Activated CD8-positive, alpha-beta memory T cell treated with anti-CD3 and anti-CD28 coated beads, Interleukin-2, amount 10 ng/mL, durations not matched to agents 7 days and 5 days (primary cell): Measurements from ENCODE around the gene PACSIN1. TPM values are rescaled to one million over a fixed set of nuclear protein-coding genes. Genes with fewer than 3 reads are reported as not detected.

ENCODE experiments used
- ATAC-seq: fragments of 150-1000 bp; cut with Tn5 transposase; one replicate; pipeline ENCODE4 v1.10.0; 2021; ENCODE audit warnings: moderate library complexity
- CTCF ChIA-PET: fragments of 350-600 bp; sonication (Branson Sonifier 250); formaldehyde crosslinking; loops from one replicate; lab custom pipeline; 2021; ENCODE audit warnings: antibody characterized with exemption; lab: Charles Lee
- DNase-seq: peaks from one replicate; pipeline ENCODE4 v3.0.0-alpha.2; 2020
- H3K27ac Mint-ChIP-seq: one replicate; pipeline ENCODE4 v1.8.0; 2021; ENCODE audit warnings: mild to moderate bottlenecking, mixed read lengths
- H3K27me3 Mint-ChIP-seq: one replicate; pipeline ENCODE4 v1.8.0; 2021; ENCODE audit warnings: mixed read lengths
- H3K36me3 Mint-ChIP-seq: one replicate; pipeline ENCODE4 v1.8.0; 2021; ENCODE audit warnings: mild to moderate bottlenecking, mixed read lengths
- H3K4me1 Mint-ChIP-seq: one replicate; pipeline ENCODE4 v1.8.0; 2021; ENCODE audit warnings: mixed read lengths
- H3K4me3 Mint-ChIP-seq: one replicate; pipeline ENCODE4 v1.8.0; 2021; ENCODE audit warnings: mild to moderate bottlenecking, moderate library complexity, mixed read lengths
- H3K9me3 Mint-ChIP-seq: one replicate; pipeline ENCODE4 v1.8.0; 2022; ENCODE audit warnings: low read depth, mixed read lengths
- total RNA-seq, 2 experiments: library from RNA; stranded (reverse); gene quantifications; one replicate each; pipeline ENCODE4 v1.2.3, GENCODE V29; 2021

Gene PACSIN1
- total RNA-seq, 2 experiments from 2014 or later: 0.59 to 2.2 TPM

DNA sequence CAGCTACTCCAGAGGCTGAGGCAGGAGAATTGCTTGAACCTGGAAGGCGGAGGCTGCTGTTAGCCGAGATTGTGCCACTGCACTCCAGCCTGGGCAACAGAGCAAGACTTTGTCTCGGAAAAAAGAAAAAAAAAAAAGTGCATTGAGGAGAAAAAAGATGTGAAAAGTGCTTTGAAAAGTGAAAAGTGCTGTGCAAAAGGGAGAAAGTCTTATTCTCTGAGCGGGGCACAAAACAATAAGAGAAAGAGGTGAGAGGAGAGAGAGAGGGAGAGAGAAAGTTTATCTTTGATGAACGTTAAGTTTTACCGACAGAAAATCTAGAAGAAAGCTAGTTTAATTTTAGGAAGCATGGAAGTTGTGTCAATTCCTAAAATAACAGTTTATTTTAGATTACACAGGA lies 3.9 kb upstream of the PACSIN1 start:
- ATAC-seq: no peak
- no peaks in the 10 kb centered on the region for H3K36me3 Mint-ChIP-seq
- peaks cover 34% of the 10 kb centered on the region for H3K27me3 Mint-ChIP-seq
- H3K4me1 Mint-ChIP-seq: peaks cover 5% of the 10 kb centered on the region
- no peak for DNase-seq
- CTCF ChIA-PET: interaction anchor here (6.9 kb wide), 1 partner anchor 147 kb away, joined by 30 read pairs; no protein-coding TSS in a partner anchor
- H3K9me3 Mint-ChIP-seq: no peaks in the 10 kb centered on the region
- no peak overlapping the region for H3K4me3 Mint-ChIP-seq
- no peak overlapping the region for H3K27ac Mint-ChIP-seq

DNA sequence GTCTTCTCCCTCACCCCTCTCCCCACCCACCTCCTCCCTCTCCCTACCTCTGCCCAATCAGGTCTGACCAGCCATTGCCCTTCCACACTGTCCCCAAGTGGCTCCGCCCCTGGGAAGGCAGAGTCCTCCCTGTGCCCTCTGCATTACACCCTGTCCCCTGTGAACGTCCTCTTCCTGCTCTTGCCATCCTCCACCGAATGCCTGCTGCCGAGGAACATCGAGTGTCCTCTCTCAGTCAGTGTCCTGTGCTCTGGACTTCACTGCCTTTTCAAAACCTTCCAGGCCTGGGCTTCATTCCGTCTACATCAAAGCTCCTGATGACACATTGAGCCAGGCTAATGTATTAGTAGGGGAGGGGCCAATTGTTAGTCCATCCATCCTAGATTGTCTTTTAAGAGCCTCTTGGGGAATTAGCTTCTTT lies 3.3 kb upstream of the PACSIN1 start:
- no peak for ATAC-seq
- no peaks in the 10 kb centered on the region for H3K9me3 Mint-ChIP-seq
- H3K27me3 Mint-ChIP-seq: peaks cover 37% of the 10 kb centered on the region
- no peak for DNase-seq
- no peak overlapping the region for H3K4me3 Mint-ChIP-seq
- CTCF ChIA-PET: interaction anchor here (6.9 kb wide), 1 partner anchor 146 kb away, joined by 30 read pairs; no protein-coding TSS in a partner anchor
- no peak overlapping the region for H3K27ac Mint-ChIP-seq
- peaks cover 5% of the 10 kb centered on the region for H3K4me1 Mint-ChIP-seq
- no peaks in the 10 kb centered on the region for H3K36me3 Mint-ChIP-seq

DNA sequence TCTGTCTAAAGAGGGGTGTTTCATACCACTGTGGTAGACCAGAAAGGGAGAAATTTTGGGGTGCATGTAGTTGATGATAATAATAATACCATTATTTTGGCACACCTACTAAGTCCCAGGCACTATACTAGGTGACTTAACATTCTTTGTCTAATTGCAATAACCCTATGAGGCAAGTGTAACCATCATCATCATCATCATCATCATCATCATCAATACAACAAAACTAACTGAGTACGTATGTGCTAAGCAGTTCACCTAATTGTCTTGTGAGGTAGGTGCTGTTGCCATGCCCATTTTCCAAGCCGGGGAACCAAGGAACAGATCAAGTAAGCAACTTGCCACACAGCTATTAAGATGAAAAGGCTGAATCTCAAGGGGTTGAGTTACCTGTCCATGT lies 2.6 kb upstream of the PACSIN1 start:
- no peak for DNase-seq
- Mint-ChIP-seq H3K4me1 (peaks cover 5% of the 10 kb centered on the region), H3K4me3 (no peak overlapping the region), H3K27ac (no peak overlapping the region), H3K9me3 (no peaks in the 10 kb centered on the region), H3K36me3 (no peaks in the 10 kb centered on the region), H3K27me3 (peaks cover 37% of the 10 kb centered on the region)
- CTCF ChIA-PET: interaction anchor here (1.7 to 6.9 kb wide), 2 partner anchors 130 to 146 kb away, joined by 4 to 30 read pairs; no protein-coding TSS in a partner anchor
- ATAC-seq: no peak

DNA sequence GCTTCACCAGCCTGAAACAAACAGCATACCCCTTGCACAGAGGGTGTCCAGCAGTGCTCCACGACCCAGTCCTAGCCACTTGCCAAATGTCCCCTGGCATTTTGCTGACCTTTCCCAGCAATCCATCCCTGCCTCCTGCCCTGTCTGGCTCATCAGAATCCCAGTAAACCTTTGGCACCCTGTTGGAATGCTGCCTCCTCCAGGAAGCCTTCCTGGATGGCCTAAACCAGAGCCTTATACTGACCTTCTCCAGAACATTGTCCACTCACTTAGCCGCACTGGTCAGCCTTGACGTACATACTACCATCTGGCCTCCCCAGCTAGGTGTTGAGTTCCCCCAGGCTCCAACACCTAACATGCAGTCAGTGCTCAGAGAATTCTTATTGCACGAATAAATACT lies 2.0 kb upstream of the PACSIN1 start:
- Mint-ChIP-seq H3K27me3 (peaks cover 37% of the 10 kb centered on the region), H3K4me3 (no peak overlapping the region), H3K27ac (no peak overlapping the region), H3K9me3 (no peaks in the 10 kb centered on the region), H3K4me1 (peaks cover 5% of the 10 kb centered on the region), H3K36me3 (no peaks in the 10 kb centered on the region)
- ATAC-seq (no peak), DNase-seq (no peak)
- CTCF ChIA-PET: interaction anchor here (1.7 to 6.9 kb wide), 2 partner anchors 130 to 145 kb away, joined by 4 to 30 read pairs; no protein-coding TSS in a partner anchor

DNA sequence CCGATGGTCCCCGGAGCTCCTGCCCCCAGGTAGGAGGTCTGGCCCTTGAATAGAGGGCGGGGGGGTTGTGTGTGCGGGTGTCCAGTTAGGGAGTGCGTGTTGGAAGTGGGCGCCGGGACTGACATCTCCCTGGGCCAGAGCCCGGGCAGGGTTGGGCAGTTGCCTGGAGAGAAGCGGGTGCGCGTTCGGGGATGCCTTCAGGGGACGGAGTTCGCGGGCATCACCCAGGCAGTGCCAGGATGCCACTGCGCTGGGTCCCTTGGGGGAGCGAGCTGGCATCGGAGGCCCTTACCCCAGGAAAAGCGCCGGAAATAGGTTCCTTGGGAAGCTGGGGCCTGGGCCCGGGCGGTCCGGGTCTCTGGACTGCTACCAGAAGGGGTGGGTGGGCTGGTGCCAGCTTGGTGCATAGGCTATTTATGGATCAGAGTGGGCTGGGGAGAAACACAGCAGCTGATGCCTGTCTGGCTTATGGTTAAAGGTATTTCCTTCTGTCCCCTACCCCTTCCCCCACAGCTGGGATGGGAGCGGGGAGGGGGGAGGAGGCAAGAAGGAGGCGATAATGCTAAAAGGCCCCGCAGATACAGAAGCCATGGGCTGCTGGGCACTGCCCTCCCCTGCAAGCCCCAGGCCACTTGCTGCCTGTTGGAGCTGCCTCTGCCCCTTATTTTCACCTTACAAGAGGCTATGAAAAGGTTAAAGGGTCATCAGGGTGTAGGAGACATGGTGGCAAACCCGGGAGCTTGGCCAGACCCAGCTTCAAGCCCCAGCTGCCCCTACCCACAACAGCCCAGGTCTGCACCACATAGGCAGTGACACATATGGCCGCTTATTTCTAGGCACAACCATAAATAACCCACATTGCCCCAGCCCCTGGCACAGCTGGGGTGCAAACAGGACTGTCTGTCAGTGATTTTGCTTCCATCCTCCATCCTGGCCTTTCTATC lies 638 bp downstream of the PACSIN1 start:
- Mint-ChIP-seq H3K4me3 (no peak overlapping the region), H3K36me3 (no peaks in the 10 kb centered on the region), H3K4me1 (peaks cover 5% of the 10 kb centered on the region), H3K9me3 (no peaks in the 10 kb centered on the region), H3K27ac (no peak overlapping the region), H3K27me3 (peaks cover 37% of the 10 kb centered on the region)
- DNase-seq: no peak
- no peak for ATAC-seq
- CTCF ChIA-PET: interaction anchor here (1.9 to 6.9 kb wide), 2 partner anchors 9 to 142 kb away, joined by 6 to 30 read pairs; no protein-coding TSS in a partner anchor

DNA sequence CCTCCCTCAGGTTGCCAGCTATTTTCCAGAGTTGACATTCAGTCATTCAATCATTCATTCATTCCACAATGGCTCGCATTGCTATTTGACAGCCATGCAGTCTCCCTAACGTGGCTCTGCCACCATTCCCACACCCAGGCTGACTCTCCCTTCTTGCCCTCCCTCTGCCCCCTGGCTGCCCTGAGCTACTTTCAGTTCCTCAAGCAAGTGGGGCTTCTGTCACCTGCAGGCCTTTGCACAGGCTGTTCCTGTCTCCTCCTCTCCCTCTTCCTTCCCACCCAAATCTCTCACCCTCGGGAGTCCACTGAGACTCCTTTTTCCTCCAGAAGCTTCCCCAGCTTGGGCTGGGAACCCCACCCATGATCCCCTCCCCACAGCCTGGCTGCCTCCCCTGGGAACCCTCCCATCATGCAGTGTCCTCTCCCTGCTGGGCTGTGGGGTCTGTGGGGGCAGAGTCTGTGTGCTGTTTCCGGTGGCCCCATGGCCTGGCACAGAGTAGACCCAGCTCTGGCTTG lies 2.6 kb downstream of the PACSIN1 start:
- H3K36me3 Mint-ChIP-seq: no peaks in the 10 kb centered on the region
- H3K4me3 Mint-ChIP-seq: no peak overlapping the region
- no peak for DNase-seq
- CTCF ChIA-PET: no interaction called here
- H3K9me3 Mint-ChIP-seq: no peaks in the 10 kb centered on the region
- H3K27me3 Mint-ChIP-seq: peaks cover 27% of the 10 kb centered on the region
- no peak for ATAC-seq
- peaks cover 5% of the 10 kb centered on the region for H3K4me1 Mint-ChIP-seq
- H3K27ac Mint-ChIP-seq: no peak overlapping the region

DNA sequence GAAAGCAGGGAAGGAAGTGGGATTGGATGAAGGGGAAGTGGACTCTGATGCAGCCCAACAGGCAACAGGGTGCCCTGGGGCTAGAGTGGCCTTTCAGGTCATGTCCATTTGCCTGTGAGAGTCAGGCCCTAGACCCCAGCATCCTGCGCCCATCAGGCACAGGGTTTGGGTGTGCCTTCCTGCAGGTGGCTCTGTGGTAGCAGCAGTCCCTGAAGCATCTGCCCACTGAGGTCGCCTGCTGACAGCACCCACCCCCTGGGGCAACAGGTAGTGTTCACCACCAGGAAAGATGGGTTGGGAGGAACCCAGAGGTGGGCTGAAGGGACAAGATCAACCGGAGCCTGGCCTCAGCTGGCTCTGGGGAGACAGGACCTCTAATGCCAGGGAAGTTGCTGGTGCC lies 3.6 kb downstream of the PACSIN1 start:
- CTCF ChIA-PET: interaction anchor here (0.6 kb wide), 1 partner anchor 281 kb away, joined by 3 read pairs; no protein-coding TSS in a partner anchor
- peaks cover 22% of the 10 kb centered on the region for H3K27me3 Mint-ChIP-seq
- H3K4me3 Mint-ChIP-seq: no peak overlapping the region
- H3K36me3 Mint-ChIP-seq: no peaks in the 10 kb centered on the region
- peaks cover 5% of the 10 kb centered on the region for H3K4me1 Mint-ChIP-seq
- ATAC-seq (no peak), DNase-seq (no peak)
- peaks cover 5% of the 10 kb centered on the region for H3K9me3 Mint-ChIP-seq
- no peak overlapping the region for H3K27ac Mint-ChIP-seq

DNA sequence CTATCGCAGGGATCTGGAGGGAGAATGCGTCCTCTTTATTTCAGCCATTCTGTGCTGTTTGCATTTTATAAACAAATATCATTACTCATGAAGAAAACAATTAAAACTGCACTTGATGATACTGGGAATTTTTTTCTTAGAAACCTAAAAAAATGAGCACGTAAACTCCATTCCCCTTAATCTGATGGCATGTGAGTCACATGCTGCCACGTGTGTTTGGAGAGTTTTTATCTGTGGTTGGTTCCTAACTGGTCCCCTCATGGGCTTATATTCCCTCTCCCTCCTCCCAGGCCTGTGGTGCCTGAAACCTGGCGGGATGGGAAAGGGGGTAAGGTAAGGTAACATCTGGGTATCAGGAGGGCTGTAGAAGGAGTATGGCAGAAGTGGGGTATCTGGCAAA lies 6.5 kb downstream of the PACSIN1 start:
- Mint-ChIP-seq H3K27ac (no peak overlapping the region), H3K4me3 (no peak overlapping the region), H3K27me3 (no peaks in the 10 kb centered on the region), H3K36me3 (peaks cover 4% of the 10 kb centered on the region), H3K9me3 (peaks cover 5% of the 10 kb centered on the region), H3K4me1 (peaks cover 12% of the 10 kb centered on the region)
- CTCF ChIA-PET: no interaction called here
- DNase-seq (no peak), ATAC-seq (no peak)

DNA sequence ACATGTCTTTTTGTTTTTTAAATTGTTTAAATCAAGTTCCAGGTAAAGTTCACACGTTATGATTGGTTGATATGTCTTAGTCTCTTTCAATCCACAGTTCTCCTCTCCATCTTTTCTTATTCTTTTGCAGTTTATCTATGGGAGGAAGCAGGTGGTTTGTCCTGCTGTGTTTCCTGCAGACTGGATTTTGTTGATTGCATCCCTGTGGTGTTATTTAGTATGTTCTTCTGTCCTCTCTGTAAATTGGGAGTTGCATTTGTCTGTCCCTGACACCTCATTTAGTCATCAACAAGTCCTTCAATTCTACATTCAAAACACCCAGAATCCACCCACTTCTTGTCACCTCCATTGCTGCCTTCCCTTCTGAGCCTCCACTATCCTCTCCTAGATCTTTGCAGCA lies 8.1 kb downstream of the PACSIN1 start:
- Mint-ChIP-seq H3K36me3 (peaks cover 4% of the 10 kb centered on the region), H3K4me1 (peaks cover 14% of the 10 kb centered on the region), H3K4me3 (no peak overlapping the region), H3K27me3 (no peaks in the 10 kb centered on the region), H3K9me3 (peaks cover 5% of the 10 kb centered on the region), H3K27ac (no peak overlapping the region)
- CTCF ChIA-PET: no interaction called here
- ATAC-seq (no peak), DNase-seq (no peak)

DNA sequence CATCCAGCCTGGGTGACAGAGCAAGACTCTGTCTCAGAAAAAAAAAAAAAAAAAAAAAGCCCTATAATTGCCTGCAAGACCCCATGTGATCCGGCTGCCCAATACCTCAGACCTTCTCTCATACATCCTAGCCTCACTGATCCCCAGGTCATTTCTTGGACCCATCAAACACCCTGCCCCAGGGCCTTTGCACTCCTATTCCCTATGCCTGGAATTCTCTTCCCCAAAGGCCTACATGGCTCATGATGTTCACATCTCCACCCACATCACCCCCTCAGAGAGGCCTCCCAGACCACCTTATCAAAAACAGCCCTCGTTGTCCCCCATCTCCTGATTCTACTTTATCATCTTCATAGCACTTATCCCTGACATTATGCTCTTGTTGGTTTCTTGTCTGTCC lies 8.9 kb downstream of the PACSIN1 start:
- no peaks in the 10 kb centered on the region for H3K27me3 Mint-ChIP-seq
- DNase-seq: no peak
- no peak for ATAC-seq
- H3K4me1 Mint-ChIP-seq: peaks cover 14% of the 10 kb centered on the region
- no peak overlapping the region for H3K4me3 Mint-ChIP-seq
- peaks cover 4% of the 10 kb centered on the region for H3K36me3 Mint-ChIP-seq
- CTCF ChIA-PET: interaction anchor here (1.1 to 1.6 kb wide), 5 partner anchors 8 to 134 kb away, joined by 3 to 6 read pairs (median 6); partner anchors contain the start of gene PACSIN1
- H3K27ac Mint-ChIP-seq: no peak overlapping the region
- peaks cover 5% of the 10 kb centered on the region for H3K9me3 Mint-ChIP-seq

DNA sequence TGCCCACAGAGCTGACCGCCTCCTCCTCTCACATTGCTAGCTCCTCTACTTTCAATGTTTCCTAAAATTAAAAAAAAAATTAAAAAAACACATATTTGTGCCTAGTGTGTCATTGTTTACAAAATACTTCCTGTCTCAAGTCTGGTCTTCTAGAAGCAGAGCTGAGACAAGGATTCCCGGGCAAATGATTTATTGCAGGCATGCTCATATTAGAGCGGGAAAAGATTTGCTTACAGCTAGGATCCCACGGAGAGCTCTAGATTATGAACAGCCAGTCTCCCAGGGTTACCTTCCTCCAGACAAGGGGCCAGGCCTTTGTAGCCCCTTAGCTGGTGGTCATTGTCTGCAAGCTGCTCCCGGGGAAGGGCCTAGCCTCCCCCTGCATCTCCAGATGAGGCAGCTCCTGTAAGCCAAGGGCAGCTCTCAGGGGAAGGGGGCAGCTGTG lies 9.4 kb downstream of the PACSIN1 start:
- Mint-ChIP-seq H3K4me3 (no peak overlapping the region), H3K27me3 (no peaks in the 10 kb centered on the region), H3K27ac (no peak overlapping the region), H3K9me3 (peaks cover 5% of the 10 kb centered on the region), H3K4me1 (peaks cover 14% of the 10 kb centered on the region), H3K36me3 (peaks cover 4% of the 10 kb centered on the region)
- no peak for DNase-seq
- CTCF ChIA-PET: interaction anchor here (1.1 to 1.6 kb wide), 6 partner anchors 8 to 134 kb away, joined by 3 to 6 read pairs (median 4); partner anchors contain the start of gene PACSIN1
- no peak for ATAC-seq

DNA sequence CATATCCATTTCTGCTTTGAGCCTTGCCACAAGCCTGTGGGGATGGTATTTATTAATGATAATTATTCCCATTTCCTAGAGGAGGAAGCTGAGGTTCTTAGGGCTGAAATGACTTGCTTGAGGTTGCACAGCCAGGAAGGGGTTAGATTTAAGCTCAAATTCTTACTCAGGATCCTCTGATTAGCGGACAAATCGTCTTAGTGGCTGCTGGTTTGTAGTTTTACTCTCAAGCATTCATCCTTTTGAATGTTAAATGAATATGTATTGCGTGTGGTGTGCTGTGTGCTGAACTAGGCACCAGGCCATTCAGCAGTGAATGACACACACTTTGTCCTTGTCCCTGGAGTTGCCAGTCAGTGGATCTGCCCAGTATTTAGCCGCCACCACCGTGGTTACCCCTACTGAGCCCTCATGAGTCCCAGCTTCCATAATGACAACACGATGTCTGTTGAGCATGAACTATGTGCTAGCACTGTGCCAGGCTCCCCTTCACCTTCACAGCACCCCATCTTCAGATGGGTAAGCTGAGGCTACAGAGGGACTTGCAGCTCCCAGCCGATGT lies 10.0 kb downstream of the PACSIN1 start:
- CTCF ChIA-PET: interaction anchor here (0.6 to 1.6 kb wide), 7 partner anchors 8 to 276 kb away, joined by 3 to 6 read pairs (median 3); partner anchors contain the start of gene PACSIN1
- peaks cover 14% of the 10 kb centered on the region for H3K4me1 Mint-ChIP-seq
- H3K36me3 Mint-ChIP-seq: peaks cover 4% of the 10 kb centered on the region
- no peaks in the 10 kb centered on the region for H3K27me3 Mint-ChIP-seq
- peaks cover 5% of the 10 kb centered on the region for H3K9me3 Mint-ChIP-seq
- DNase-seq (no peak), ATAC-seq (peak; percentile 64)
- no peak overlapping the region for H3K4me3 Mint-ChIP-seq
- H3K27ac Mint-ChIP-seq: no peak overlapping the region

DNA sequence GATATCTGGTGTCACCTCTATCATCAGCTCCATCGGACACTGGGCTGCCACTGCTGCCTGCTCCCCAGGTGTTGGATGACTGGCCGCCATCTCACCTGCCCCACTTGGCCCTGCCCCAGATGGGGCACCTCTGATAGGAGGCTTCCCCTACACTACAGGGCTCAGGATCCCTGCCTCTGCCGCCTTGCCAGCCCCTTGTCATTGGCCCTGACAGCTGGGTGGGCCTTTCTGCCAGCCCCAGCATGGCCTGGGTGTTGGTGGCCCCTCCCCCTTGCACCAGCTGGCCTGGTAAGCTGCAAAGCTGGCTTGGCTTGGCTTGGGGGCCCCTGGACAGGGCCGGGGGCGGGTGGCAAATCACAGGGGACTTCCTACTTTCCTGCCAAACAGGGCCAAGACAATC lies 10.6 kb downstream of the PACSIN1 start:
- Mint-ChIP-seq H3K27me3 (no peaks in the 10 kb centered on the region), H3K4me1 (peaks cover 14% of the 10 kb centered on the region), H3K9me3 (peaks cover 5% of the 10 kb centered on the region), H3K27ac (no peak overlapping the region), H3K4me3 (no peak overlapping the region), H3K36me3 (peaks cover 4% of the 10 kb centered on the region)
- ATAC-seq (no peak), DNase-seq (no peak)
- CTCF ChIA-PET: no interaction called here
